ENCODE data around the gene GALNT6. TPM values are rescaled to one million over a fixed set of nuclear protein-coding genes. Genes with fewer than 3 reads are reported as not detected.

Gene GALNT6
- total RNA-seq, 1 experiment from 2014 or later = 9.8 TPM

DNA sequence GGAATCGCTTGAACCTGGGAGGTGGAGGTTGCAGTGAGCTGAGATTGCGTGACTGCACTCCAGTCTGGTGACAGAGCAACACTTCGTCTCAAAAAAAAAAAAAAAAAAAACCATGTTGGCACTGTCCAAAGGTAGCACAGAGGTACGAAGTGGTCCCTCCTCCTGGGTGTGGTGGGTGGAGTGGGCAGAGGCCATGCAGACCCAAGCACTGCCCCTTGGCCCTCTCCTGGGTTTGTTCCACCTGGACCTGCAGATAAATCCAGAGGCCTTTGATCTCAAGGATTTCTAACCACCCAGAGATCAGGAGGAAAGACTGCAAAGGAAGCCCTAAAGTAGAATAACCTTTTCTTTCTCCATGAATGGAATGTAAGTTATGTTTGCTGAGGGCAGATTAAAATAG, 8.7 kb upstream of the GALNT6 start:
- Histone ChIP-seq H4K5ac (ENCODE audit: insufficient read length, low read depth, low read length) (no peak overlapping the region), H3K27me3 (ENCODE audit: insufficient read depth, low read length) (no peaks in the 10 kb centered on the region), H4K91ac (ENCODE audit: insufficient read length, low read depth, low read length) (no peak overlapping the region), H2BK120ac (ENCODE audit: low read depth, low read length, poor library complexity, severe bottlenecking) (no peak overlapping the region), H3K18ac (ENCODE audit: insufficient read length, low read depth, low read length) (no peak overlapping the region), H3K4me2 (ENCODE audit: insufficient read depth, insufficient read length, low read length) (no peak overlapping the region), H3K79me2 (ENCODE audit: insufficient read depth, low read length) (no peaks in the 10 kb centered on the region), H3K4me1 (ENCODE audit: insufficient read depth, low read length) (no peaks in the 10 kb centered on the region; the same call in 1 of the 2 replicates), H2BK5ac (ENCODE audit: insufficient read length, low read length) (no peak overlapping the region), H2BK15ac (ENCODE audit: low read depth, low read length) (no peak overlapping the region), H4K20me1 (ENCODE audit: control insufficient read depth, insufficient read depth, insufficient read length) (no peaks in the 10 kb centered on the region), H3K4ac (ENCODE audit: low read depth, low read length) (no peak overlapping the region), H3K14ac (ENCODE audit: insufficient read depth, low read length) (no peak overlapping the region), H3K23ac (ENCODE audit: insufficient read length, low read depth, low read length) (no peak overlapping the region), H3K9ac (ENCODE audit: extremely low read depth, insufficient read length, low read length) (no peak overlapping the region), H3K27ac (ENCODE audit: insufficient read length, low read depth, low read length) (no peak overlapping the region), H3K23me2 (ENCODE audit: insufficient read length, low read depth, low read length, poor library complexity, severe bottlenecking) (no peaks in the 10 kb centered on the region), H3K56ac (ENCODE audit: insufficient read length, low read depth, low read length) (no peak overlapping the region), H3T11ph (ENCODE audit: low read length) (no peak overlapping the region), H3K9me3 (ENCODE audit: control insufficient read depth, low read depth, low read length) (no peaks in the 10 kb centered on the region), H2BK20ac (ENCODE audit: low read depth, low read length, poor library complexity, severe bottlenecking) (no peak overlapping the region), H2AFZ (ENCODE audit: low read length) (no peak overlapping the region), H3K79me1 (ENCODE audit: insufficient read depth, low read depth, low read length, poor library complexity, severe bottlenecking) (no peaks in the 10 kb centered on the region), H4K8ac (replicated peaks; ENCODE audit: insufficient read length, low read depth, low read length) (no peak overlapping the region), H2BK12ac (ENCODE audit: insufficient read length, low read depth, low read length) (no peak overlapping the region), H2AK5ac (ENCODE audit: insufficient read length, low read length) (no peak overlapping the region)
- Mint-ChIP-seq H3K9me3 (no peaks in the 10 kb centered on the region), H3K27me3 (ENCODE audit: low read depth) (no peaks in the 10 kb centered on the region), H3K4me1 (peaks cover 5 to 7% of the 10 kb centered on the region in 2 experiments; a peak in 3 of 4 replicates), H3K4me3 (no peak overlapping the region), H3K27ac (no peak overlapping the region), H3K36me3 (ENCODE audit: insufficient read depth in 1 of 3, low read depth in 3 of 3) (no peaks in the 10 kb centered on the region)
- no CpG with 5 or more reads among the region's 4 CpGs for WGBS (ENCODE audit: extremely low coverage, insufficient read length, low lambda C conversion rate)
- TF ChIP-seq, protein P1, sequence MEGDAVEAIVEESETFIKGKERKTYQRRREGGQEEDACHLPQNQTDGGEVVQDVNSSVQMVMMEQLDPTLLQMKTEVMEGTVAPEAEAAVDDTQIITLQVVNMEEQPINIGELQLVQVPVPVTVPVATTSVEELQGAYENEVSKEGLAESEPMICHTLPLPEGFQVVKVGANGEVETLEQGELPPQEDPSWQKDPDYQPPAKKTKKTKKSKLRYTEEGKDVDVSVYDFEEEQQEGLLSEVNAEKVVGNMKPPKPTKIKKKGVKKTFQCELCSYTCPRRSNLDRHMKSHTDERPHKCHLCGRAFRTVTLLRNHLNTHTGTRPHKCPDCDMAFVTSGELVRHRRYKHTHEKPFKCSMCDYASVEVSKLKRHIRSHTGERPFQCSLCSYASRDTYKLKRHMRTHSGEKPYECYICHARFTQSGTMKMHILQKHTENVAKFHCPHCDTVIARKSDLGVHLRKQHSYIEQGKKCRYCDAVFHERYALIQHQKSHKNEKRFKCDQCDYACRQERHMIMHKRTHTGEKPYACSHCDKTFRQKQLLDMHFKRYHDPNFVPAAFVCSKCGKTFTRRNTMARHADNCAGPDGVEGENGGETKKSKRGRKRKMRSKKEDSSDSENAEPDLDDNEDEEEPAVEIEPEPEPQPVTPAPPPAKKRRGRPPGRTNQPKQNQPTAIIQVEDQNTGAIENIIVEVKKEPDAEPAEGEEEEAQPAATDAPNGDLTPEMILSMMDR (conservative IDR thresholded peaks at IDR 0.05) = no peak
- peak; percentile 20 for DNase-seq

Measured in H9 (cell line).